ENCODE data around the gene DBF4.
A peak's percentile ranks its signal among the peaks of the same experiment; 100 is the strongest.
"Not testable (repeated sequence)": the region's sequence is repeated elsewhere in the genome, so short reads cannot be mapped to it uniquely, and the experiment has no call there.

Gene DBF4

DNA sequence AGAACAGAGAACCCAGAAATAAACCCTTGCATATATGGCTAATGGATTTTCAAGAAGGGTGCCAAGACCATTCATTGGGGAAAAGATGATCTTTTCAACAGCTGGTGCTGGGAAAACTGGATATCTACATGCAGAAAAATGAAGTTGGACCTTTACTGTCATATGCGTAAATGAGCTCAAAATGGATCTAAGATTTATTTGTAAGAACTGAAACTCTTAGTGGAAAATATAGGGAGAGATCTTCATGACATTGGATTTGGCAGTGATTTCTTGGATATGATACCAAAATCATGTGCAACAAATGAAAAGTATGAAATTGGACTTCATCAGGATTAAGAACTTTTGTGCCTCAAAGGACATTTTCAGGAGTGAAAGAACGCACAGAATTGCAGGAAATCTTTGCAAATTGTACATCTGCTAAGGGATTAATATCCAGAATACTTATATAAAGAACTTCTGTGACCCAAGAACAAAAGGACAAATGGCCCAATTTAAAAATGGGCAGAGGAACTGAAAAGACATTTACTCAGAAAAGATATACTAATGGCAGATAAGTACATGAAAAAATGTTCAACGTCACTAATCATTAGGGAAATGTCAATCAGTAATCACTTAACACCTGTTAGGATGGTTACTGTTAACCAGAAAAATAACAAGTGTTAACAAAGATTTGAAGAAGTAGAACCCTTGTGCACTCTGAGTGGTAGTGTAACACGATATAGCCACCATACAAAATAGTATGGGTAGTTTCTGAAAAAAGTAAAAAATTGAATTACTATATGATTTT is 6.1 kb downstream of the DBF4 start:
- FAIRE-seq (no peak), DNase-seq (ENCODE audit: low spot score) (no peak)

DNA sequence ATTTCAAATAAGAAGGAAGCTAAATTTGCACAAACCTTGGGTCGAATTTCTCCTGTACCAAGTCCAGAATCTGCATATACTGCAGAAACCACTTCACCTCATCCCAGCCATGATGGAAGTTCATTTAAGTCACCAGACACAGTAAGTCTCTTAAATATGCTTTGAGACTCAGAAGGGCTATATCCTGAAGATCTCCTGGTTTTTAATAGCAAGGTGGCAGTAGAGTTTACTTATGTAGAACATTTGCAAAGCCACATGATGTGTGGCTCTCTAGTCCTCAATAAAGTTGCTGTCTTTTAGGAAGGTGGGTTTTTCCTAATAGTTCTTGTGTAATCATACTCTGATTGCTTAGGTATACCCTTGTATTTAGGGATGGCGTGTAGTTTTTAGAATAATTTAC is 8.7 kb downstream of the DBF4 start:
- DNase-seq (ENCODE audit: low spot score): no peak
- FAIRE-seq: no peak

DNA sequence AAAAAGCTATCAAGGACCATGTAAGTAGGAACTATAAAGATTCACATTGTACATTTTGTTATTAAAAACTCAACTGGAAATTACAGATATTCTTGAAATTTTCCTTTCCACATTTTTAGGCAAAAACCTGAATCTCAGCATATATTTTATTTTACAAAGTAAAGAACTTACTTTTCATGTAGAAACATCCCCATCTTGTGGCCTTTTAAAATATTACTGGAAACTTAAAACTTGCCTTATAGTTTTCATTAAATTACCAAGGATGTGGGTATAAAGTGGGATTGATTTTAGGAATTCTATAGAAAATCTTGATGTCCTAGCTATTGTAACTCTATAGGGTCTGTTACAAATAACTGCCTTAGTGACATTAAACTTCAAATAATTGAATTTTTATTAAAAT is 10.6 kb downstream of the DBF4 start:
- FAIRE-seq (peak; percentile 89), DNase-seq (ENCODE audit: low spot score) (peak; percentile 31)

DNA sequence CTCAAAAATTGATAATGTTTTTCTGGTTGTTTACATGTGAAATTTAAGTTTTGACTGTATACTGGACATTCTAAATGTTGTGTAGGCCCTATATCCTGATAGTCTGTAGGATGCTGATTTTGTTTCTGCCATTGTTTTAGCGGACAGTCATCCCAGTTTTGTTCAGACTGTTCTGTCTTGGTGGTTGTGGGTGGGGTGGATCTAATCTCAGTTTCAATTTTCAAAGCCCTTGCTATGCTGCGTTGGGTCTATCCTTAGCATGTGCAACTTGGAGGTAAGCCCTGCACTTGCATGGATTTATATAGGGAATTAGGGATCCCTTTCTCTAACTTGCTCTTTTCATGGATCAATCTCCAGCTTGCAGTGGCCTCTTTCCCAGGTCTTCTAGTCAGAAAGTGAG is 19.1 kb downstream of the DBF4 start:
- FAIRE-seq (no peak), DNase-seq (ENCODE audit: low spot score) (no peak)

DNA sequence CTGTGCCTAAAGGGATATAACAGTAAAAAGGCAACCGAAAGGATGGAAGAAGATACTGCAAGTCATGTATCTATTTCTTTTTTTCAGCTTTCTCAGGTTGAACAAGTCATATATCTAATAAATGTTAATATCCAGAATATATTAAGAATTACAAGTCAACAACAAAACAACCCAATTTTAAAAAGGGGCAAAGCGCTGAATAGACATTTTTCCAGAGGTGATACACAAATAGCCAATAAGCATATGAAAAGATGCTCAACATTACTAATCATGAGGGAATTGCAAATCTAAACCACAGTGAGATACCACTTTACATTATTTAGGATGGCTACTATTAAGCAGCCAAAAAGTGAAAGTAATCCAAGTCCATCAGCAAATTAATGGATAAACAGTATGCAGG is 23.0 kb downstream of the DBF4 start:
- FAIRE-seq (no peak), DNase-seq (ENCODE audit: low spot score) (no peak)

DNA sequence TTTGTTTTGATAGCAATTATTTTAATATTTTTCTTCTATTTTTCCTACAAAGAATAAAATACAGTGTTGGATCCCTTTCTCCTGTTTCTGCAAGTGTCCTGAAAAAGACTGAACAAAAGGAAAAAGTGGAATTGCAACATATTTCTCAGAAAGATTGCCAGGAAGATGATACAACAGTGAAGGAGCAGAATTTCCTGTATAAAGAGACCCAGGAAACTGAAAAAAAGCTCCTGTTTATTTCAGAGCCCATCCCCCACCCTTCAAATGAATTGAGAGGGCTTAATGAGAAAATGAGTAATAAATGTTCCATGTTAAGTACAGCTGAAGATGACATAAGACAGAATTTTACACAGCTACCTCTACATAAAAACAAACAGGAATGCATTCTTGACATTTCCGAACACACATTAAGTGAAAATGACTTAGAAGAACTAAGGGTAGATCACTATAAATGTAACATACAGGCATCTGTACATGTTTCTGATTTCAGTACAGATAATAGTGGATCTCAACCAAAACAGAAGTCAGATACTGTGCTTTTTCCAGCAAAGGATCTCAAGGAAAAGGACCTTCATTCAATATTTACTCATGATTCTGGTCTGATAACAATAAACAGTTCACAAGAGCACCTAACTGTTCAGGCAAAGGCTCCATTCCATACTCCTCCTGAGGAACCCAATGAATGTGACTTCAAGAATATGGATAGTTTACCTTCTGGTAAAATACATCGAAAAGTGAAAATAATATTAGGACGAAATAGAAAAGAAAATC is 31.0 kb downstream of the DBF4 start:
- not testable (repeated sequence) for DNase-seq (ENCODE audit: low spot score); FAIRE-seq

DNA sequence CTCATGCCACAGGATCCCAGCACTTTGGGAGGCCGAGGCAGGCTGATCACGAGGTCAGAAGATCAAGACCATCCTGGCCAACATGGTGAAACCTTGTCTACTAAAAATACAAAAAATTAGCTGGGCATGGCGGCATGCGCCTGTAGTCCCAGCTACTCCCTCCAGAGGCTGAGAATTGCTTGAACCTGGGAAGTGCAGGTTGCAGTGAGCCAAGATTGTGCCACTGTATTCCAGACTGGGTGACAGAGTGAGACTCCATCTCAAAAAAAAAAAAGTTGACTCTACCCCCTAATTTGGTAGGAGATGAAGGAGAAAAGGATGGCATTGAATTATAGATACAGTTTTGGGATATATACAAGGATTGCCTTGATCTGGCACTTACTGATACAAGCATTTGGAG is 32.5 kb downstream of the DBF4 start:
- FAIRE-seq; DNase-seq (ENCODE audit: low spot score): not testable (repeated sequence)

DNA sequence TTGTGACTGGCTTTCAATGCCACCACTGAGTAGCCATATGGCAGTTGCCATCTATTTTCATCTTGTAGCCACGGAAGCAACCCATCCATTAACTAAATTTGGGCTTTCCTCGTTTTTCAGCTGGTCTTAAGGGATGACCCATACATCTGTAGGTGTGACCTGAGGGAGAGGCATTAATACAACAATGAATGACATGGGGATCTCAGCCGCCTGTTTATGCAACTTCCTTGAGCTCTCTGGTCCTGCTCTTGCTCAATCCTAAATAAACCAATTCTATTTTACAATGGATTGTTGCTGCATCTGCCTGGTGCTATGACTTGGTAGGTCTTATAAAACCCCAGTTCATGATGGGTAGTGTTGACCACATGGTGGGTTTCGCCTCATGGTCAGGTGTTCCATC is 35.8 kb downstream of the DBF4 start:
- no peak for FAIRE-seq
- no peak for DNase-seq (ENCODE audit: low spot score)

DNA sequence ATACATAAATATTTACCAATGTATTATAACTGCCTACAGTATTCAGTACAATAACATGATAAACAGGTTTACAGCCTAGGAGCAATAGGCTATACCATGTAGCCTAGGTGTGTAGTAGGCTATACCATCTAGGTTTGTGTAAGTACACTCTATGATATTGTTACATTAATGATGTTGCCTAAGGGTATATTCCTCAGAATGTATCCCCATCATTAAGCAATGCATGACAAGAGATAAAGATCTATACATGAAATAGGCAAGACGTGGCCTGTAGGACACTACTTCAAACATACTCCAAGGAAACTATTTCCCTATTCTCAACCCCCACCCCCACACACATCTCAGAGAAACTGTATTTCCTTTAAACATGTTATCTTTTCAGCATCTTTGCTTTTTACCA is 42.4 kb downstream of the DBF4 start:
- no peak for FAIRE-seq
- no peak for DNase-seq (ENCODE audit: low spot score)

DNA sequence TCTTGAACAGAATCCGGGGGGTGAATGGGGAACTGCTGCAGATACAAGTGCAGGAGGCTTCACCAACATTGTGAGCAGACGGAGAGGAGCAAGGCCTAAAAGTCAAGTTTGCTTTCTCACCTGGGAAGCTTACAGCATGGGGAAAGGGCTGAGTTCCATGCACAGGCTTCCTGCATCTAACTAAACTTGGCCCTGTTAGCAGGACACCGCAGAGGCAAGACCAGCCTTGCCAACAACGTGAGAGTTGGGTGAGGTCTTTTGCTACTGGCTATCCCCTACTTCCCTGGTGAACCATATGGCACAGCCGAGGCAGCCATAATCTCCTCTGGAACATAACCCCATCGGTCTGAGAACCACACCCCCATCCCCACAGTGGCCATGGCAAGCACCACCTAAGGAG is 43.6 kb downstream of the DBF4 start:
- FAIRE-seq (no peak), DNase-seq (ENCODE audit: low spot score) (no peak)

DNA sequence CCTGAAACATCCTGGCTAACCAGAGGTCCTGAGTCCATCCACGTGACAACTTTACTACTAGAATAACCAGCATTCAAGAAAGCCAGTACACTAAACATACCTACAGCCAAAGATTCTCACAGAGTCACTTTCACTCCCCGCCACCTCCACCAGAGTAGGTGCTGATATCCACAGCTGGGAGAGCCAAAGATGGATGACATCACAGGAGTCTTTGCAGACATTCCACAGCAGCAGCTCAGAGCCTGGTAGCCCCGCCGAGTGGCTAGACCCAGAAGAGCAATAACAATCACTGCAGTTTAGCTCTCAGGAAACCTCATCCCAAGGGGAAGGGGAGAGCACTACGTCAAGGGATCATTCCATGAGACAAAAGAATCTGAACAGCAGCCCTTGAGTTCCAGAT is 44.3 kb downstream of the DBF4 start:
- FAIRE-seq: no peak
- DNase-seq (ENCODE audit: low spot score): no peak

DNA sequence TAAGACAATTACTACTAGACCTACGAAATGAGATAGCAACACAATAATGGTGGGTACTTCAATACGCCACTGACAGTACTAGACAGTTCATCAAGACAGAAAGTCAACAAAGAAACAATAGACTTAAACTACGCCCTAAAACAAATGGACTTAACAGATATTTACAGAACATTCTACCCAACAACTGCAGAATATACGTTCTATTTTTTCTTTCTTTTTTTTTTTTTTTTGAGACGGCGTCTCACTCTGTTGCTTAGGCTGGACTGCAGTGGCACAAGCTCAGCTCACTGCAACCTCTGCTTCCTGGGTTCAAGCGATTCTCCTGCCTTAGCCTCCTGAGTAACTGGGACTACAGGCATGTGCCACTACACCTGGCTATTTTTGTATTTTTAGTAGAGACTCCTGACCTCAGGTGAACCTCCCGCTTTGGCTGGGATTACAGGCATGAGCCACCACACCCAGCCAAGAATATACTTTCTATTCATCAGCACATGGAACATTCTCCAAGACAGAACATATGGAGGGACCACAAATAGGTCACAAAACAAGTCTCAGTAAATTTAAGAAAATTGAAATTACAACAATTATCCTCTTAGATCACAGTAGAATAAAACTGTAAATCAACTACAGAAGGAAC is 46.6 kb downstream of the DBF4 start:
- FAIRE-seq: not testable (repeated sequence)

DNA sequence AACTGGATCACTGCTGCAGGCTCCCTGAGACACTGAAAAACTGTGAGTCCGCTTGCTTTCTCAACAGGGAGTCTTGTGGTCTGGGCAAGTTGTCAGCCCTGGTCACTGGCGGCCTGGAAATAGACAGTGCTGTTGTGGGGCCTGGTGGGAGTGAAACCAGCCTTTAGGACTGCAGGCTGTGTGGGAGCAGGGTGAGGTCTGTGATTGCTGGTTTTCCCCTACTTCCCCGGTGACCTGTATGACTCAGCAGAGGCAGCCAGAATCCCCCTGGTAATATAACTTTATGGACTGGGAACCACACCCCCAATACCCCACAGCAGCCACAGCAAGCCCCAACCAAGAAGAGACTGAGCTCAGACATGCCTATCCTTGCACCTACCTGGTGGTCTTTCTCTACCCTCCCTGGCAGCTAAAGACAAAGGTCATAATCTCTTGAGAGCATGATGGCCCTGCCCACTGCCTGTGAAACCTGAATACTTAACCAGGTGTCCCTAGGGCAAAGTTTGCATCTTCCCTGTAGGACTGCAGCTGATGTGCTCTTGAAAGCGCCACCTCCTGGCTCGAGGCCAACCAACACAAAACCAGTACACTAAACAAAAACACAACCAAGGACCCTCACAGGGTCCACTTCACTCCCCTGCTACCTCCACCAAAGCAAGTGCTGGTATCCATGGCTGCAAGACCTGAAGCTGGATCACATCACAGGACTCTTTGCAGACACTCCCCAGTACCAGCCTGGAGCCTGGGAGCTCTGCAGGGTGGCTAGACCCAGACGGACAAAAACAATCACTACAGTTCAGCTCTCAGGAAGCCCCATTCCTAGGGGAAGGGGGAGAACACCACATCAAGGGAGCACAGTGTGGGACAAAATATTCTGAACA is 50.5 kb downstream of the DBF4 start:
- DNase-seq (ENCODE audit: low spot score) (peak; percentile 82), FAIRE-seq (peak; percentile 91)

More for the DNA sequence above, 46.6 kb downstream of the DBF4 start:
- DNase-seq (ENCODE audit: low spot score): not testable (repeated sequence)

DNA sequence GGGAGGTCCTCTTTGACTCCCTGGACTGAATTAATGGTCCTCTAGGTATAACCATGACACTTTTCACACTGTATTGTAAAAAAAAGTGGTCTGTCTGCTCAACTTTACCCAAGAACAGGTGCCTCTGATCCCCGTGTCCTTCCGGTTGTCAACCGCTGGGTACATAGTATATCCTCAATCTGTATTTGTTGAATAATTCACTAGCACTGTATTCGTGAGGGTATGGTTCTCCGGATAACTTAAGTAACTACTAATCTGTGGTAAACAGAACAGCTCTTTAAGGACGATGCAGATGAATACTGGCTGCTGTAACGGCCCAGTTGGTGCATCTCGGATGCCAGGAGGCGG is 57.3 kb downstream of the DBF4 start:
- FAIRE-seq (no peak), DNase-seq (ENCODE audit: low spot score) (no peak)

DNA sequence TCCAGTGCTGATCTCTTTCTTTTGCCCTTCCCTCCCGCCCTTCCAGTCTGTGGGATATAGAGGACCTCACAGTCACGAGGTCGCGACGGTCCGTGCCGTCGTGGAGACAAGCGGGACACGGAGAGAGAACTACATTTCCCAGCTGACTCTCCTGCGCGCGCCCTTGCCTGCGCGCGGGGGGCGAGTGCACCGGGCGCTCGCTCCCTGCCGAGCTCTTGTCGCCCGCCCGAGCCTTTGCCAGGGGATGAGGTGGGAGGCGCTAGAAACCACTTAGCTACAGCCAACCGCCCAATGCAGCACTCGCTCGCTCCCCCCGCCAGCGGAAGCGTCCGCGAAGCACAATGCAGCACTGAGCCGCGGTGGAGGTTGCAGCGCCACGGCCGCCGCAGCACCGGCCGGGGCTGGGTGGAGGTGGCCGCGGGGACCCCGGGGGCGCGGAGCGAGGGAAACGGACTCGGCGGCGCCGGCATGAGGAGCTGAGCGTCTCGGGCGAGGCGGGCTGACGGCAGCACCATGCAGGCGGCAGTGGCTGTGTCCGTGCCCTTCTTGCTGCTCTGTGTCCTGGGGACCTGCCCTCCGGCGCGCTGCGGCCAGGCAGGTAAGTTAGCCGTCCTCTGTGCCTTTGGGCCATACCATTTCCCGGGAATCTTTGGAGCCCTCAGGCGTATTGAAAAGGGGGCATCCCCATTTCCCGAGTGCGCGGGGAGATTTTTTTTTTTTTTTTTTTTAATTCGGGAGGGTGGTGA is 57.8 kb downstream of the DBF4 start, which contains the start of gene ADAM22:
Gene ADAM22 (plus strand): TSS at position 299 of the 746 bp plus-strand sequence. CDS start 215 bp downstream, at position 514.
- FAIRE-seq (peak; percentile 55), DNase-seq (ENCODE audit: low spot score) (peak; percentile 90)

DNA sequence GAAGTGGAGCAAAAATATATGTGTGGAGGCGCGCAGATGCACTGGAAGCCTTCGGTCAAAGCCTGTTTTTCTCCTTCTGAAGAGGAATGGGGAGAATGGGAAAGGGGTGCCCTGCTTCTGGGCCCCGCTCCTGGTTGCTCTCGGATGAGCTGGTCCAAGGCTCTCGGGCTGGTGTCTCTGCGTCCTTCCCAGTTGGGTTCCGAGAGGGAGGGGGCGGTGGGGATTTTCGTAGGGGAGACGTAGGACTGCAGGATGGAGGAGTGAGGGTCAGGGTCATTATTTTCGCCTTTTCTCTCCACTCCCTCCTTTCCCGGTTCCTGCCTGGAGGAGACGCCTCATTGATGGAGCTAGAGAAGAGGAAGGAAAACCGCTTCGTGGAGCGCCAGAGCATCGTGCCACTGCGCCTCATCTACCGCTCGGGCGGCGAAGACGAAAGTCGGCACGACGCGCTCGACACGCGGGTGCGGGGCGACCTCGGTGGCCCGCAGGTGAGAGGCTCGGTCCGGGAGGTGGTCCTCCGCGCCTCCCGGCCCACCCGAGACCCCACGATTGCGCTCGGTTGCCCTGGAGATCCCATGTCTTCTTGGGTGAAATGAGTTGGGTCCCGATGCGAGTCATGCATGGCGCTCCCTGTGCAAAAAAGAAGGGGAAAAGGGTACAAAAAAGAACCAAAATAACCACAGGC is 58.5 kb downstream of the DBF4 start:
- DNase-seq (ENCODE audit: low spot score): no peak
- FAIRE-seq: no peak

DNA sequence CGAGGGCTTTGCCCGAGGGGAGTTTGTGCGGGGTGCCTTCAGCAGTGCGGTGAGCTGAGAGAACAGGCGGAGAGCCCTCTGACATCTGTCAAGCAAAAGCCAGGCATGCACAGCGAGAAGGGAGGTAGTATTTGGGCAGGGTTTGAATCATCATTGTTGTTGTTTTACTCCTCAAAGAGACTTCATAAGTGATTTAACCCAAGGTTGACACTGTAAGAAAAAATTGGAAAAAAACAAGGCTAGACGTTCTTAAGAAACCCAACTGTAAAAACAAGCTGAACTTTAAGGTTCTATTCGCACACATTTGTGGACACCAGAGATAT is 59.1 kb downstream of the DBF4 start:
- no peak for DNase-seq (ENCODE audit: low spot score)
- FAIRE-seq: no peak

DNA sequence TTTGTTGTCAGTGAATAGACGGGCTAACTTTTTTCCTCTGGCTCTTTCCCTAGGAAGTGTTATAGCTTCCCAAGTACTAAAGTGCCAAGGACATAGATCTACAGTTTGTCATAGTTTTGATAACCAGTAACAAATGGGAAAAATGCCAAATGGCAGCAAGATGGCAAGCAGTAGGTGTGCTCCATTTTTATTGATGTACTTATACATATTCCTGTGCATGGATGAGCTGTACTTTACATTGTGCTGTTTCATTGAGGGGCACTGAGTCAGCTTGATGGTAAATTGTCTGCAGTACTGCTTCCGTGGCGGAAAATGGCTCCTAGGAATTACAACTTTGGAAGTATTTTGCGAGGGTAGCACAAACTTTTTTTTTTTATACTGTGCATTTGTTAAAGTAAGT is 64.8 kb downstream of the DBF4 start:
- DNase-seq (ENCODE audit: low spot score) (no peak), FAIRE-seq (no peak)

DNA sequence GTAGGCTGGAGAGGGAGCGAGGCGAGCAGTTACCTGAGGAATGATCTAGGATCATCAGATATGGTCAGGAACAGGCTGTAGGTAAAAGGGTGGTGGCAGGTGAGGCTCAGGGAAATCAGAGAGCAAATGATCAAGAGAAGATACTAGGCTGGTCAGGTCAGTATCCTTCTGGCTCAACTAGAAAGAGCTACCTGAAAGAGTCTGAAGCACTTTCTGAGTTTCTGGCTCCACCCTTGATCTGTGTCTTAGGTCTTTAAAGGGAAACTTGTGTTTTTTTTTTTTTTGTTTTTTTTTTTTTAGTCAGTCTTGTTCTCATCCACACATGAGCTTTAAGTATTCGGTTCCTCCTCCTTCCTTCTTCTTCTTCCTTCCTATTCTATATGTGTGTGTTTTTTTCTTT is 68.3 kb downstream of the DBF4 start:
- FAIRE-seq (no peak), DNase-seq (ENCODE audit: low spot score) (no peak)

DNA sequence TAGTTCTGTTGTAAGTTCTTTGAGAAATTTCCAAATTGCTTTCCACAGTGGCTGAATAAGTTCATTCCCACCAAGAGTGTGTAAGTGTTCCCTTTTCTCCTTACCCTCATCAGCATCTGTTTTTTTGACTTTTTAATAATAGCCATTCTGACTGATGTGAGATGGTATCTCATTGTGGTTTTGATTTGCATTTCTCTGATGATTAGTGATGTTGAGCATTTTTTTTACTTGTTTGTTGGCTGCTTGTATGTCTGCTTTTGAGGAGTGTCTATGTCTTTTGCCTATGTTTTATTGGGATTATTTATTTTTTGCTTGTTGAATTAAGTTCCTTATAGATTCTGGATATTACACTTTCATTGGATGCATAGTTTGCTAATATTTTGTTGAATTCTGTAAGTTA is 69.6 kb downstream of the DBF4 start:
- FAIRE-seq; DNase-seq (ENCODE audit: low spot score): not testable (repeated sequence)
